ENCODE measurements around the gene SUFU.

Gene SUFU

GRCh38 chr10:102632394-102633111 lies 128.8 kb downstream of the SUFU start:
- H3K4me2 ChIP-seq (ENCODE audit: low read length): no peak overlapping the region
- no peaks in the 10 kb centered on the region for H4K20me1 ChIP-seq (ENCODE audit: insufficient read depth, low read length)
- no peaks in the 10 kb centered on the region for H3K79me2 ChIP-seq (ENCODE audit: low read length)
- H3K9ac ChIP-seq (ENCODE audit: low read length): no peak overlapping the region
- H3K4me1 ChIP-seq (ENCODE audit: low read length): no peaks in the 10 kb centered on the region
- no peak overlapping the region for H2AFZ ChIP-seq (ENCODE audit: low read depth, low read length)
- no peaks in the 10 kb centered on the region for H3K36me3 ChIP-seq (replicated peaks; ENCODE audit: low read depth, low read length)
- no peak for TF ChIP-seq CTCF (IDR thresholded peaks at IDR 0.05; ENCODE audit: low read depth, low read length)
- no peak for TF ChIP-seq EZH2phosphoT487 (IDR thresholded peaks at IDR 0.05; ENCODE audit: low read depth)
- no peak overlapping the region for H3K4me3 ChIP-seq (ENCODE audit: low read length)
- H3K27me3 ChIP-seq (ENCODE audit: low read depth, low read length): no peaks in the 10 kb centered on the region
- no peaks in the 10 kb centered on the region for H3K9me3 ChIP-seq (ENCODE audit: insufficient read depth, low read length)
- no peak overlapping the region for H3K27ac ChIP-seq (ENCODE audit: low read length)

- no peaks in the 10 kb centered on the region for H3K9me3 ChIP-seq (ENCODE audit: insufficient read depth, low read length)
- no peak overlapping the region for H3K27ac ChIP-seq (ENCODE audit: low read length)
- H3K9ac ChIP-seq (ENCODE audit: low read length): no peak overlapping the region
- no peaks in the 10 kb centered on the region for H3K36me3 ChIP-seq (replicated peaks; ENCODE audit: low read depth, low read length)
- no peaks in the 10 kb centered on the region for H4K20me1 ChIP-seq (ENCODE audit: insufficient read depth, low read length)
- no peaks in the 10 kb centered on the region for H3K27me3 ChIP-seq (ENCODE audit: low read depth, low read length)
- TF ChIP-seq EZH2phosphoT487 (IDR thresholded peaks at IDR 0.05; ENCODE audit: low read depth): no peak
- no peak for TF ChIP-seq CTCF (IDR thresholded peaks at IDR 0.05; ENCODE audit: low read depth, low read length)
- no peaks in the 10 kb centered on the region for H3K4me1 ChIP-seq (ENCODE audit: low read length)
- H3K4me3 ChIP-seq (ENCODE audit: low read length): no peak overlapping the region
- no peaks in the 10 kb centered on the region for H3K79me2 ChIP-seq (ENCODE audit: low read length)
- H3K4me2 ChIP-seq (ENCODE audit: low read length): no peak overlapping the region
- no peak overlapping the region for H2AFZ ChIP-seq (ENCODE audit: low read depth, low read length)
Measured at GRCh38 chr10:102633287-102633686, 129.5 kb downstream of the SUFU start.

GRCh38 chr10:102633848-102634247 lies 130.1 kb downstream of the SUFU start:
- Histone ChIP-seq H3K9me3 (ENCODE audit: insufficient read depth, low read length) (no peaks in the 10 kb centered on the region), H3K36me3 (replicated peaks; ENCODE audit: low read depth, low read length) (no peaks in the 10 kb centered on the region), H3K27ac (ENCODE audit: low read length) (no peak overlapping the region), H3K4me3 (ENCODE audit: low read length) (no peak overlapping the region), H3K27me3 (ENCODE audit: low read depth, low read length) (no peaks in the 10 kb centered on the region), H2AFZ (ENCODE audit: low read depth, low read length) (no peak overlapping the region), H4K20me1 (ENCODE audit: insufficient read depth, low read length) (no peaks in the 10 kb centered on the region), H3K79me2 (ENCODE audit: low read length) (no peaks in the 10 kb centered on the region), H3K9ac (ENCODE audit: low read length) (no peak overlapping the region), H3K4me2 (ENCODE audit: low read length) (no peak overlapping the region), H3K4me1 (ENCODE audit: low read length) (no peaks in the 10 kb centered on the region)
- TF ChIP-seq EZH2phosphoT487 (IDR thresholded peaks at IDR 0.05; ENCODE audit: low read depth) (no peak), CTCF (IDR thresholded peaks at IDR 0.05; ENCODE audit: low read depth, low read length) (no peak)

- no peak for TF ChIP-seq CTCF (IDR thresholded peaks at IDR 0.05; ENCODE audit: low read depth, low read length)
- no peak for TF ChIP-seq EZH2phosphoT487 (IDR thresholded peaks at IDR 0.05; ENCODE audit: low read depth)
- Histone ChIP-seq H2AFZ (ENCODE audit: low read depth, low read length) (no peak overlapping the region), H3K27ac (ENCODE audit: low read length) (no peak overlapping the region), H3K79me2 (ENCODE audit: low read length) (no peaks in the 10 kb centered on the region), H3K4me1 (ENCODE audit: low read length) (no peaks in the 10 kb centered on the region), H3K36me3 (replicated peaks; ENCODE audit: low read depth, low read length) (no peaks in the 10 kb centered on the region), H3K4me2 (ENCODE audit: low read length) (no peak overlapping the region), H3K4me3 (ENCODE audit: low read length) (no peak overlapping the region), H4K20me1 (ENCODE audit: insufficient read depth, low read length) (no peaks in the 10 kb centered on the region), H3K9ac (ENCODE audit: low read length) (no peak overlapping the region), H3K27me3 (ENCODE audit: low read depth, low read length) (no peaks in the 10 kb centered on the region), H3K9me3 (ENCODE audit: insufficient read depth, low read length) (no peaks in the 10 kb centered on the region)
Measured at GRCh38 chr10:102634686-102635085, 130.9 kb downstream of the SUFU start.
